GM19043 (cell line): ENCODE measurements around the gene ATAD1.
"Not testable (repeated sequence)": the region's sequence is repeated elsewhere in the genome, so short reads cannot be mapped to it uniquely, and the experiment has no call there.

ENCODE experiments used
- ATAC-seq: cut with Tn5 transposase; IDR thresholded peaks from one replicate; pipeline ENCODE4 v1.9.1; 2021; ENCODE audit warnings: low read depth; ENCODE audit not compliant: unreplicated experiment

The ATAD1 gene

GRCh38 chr10:87804939-87805569, 13.0 kb downstream of the ATAD1 start:
- ATAC-seq = no peak

DNA sequence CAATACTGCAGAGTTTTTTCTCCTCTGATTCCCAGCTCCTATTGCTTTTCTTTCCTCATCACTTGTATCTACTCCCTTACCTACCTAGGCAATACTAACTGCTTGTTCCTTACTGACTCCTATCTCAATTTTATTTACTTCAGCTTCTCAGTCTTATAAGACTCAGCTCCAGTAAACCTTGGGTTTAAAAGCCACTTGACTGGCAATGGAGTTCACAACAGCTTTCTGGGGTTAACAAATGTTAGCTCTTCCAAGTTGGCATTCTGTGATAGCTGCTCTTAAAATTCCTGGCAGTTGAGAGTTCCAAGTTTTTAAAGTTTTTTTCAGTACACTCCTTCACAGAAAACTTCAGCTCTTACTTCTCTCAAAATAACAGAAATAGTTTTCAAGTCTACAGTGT, 14.2 kb downstream of the ATAD1 start:
- ATAC-seq = no peak

DNA sequence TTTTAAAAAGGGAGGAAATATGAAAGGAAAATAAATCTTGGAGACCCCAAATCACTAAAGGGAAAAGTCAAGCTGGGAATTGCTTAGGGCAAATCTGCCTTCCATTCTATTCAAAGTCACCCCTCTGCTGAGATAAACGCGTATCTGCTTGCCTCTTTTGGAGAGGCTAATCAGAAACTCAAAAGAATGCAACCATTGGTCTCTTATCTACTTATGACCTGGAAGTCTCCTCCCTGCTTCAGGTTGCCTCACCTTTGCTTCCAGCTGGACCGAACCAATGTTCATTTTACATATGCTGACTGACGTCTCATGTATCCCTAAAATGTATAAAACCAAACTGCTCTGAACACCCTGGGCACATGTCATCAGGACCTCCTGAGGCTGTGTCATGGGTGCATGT, 14.7 kb downstream of the ATAD1 start:
- no peak for ATAC-seq

- ATAC-seq = not testable (repeated sequence)
Observed at GRCh38 chr10:87801813-87802435, 16.1 kb downstream of the ATAD1 start.

GRCh38 chr10:87799860-87800259, 18.2 kb downstream of the ATAD1 start:
- no peak for ATAC-seq

- no peak for ATAC-seq
Observed at GRCh38 chr10:87798082-87798481, 19.9 kb downstream of the ATAD1 start.

GRCh38 chr10:87794285-87794684, 23.7 kb downstream of the ATAD1 start:
- no peak for ATAC-seq

DNA sequence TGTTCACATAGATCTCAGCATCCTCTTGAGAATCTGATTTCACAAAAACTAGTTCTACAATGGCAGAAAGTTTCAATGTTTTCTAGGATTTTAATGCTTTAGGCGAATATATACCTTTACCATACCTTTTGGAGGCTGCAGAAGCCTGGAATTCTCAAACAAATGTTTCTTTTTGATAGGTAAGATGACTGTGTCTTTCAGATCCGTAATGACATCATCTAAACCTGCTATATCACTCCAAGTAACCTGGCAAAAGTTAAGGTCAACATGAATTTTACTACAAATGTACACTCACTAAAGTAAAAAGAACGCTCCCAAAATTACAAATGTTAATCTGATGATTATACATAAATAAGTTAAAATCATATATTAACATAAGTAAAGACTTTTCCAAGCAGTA, 27.8 kb downstream of the ATAD1 start:
- ATAC-seq = no peak

- ATAC-seq = no peak
Observed at GRCh38 chr10:87786421-87786820, 31.6 kb downstream of the ATAD1 start.

GRCh38 chr10:87782721-87783120, 35.3 kb downstream of the ATAD1 start:
- no peak for ATAC-seq

GRCh38 chr10:87781545-87781944, 36.5 kb downstream of the ATAD1 start:
- ATAC-seq = no peak

DNA sequence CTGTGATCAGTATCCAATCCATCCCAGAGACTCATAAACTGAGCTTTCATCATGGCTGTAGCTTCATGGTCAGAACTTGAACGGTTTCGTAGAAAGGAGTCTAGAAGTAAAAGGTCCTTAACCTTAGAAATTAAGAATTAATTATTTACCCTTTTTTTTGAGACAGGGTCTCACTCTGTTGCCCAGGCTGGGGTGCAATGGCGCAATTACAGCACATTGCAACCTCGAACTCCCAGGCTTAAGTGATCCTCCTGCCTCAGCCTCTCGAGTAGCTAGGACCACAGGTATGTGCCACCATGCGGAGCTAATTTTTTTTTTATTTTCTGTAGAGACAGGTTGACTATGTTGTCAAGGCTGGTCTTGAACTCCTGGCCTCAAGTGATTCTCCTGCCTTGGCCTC, 41.7 kb downstream of the ATAD1 start:
- no peak for ATAC-seq

DNA sequence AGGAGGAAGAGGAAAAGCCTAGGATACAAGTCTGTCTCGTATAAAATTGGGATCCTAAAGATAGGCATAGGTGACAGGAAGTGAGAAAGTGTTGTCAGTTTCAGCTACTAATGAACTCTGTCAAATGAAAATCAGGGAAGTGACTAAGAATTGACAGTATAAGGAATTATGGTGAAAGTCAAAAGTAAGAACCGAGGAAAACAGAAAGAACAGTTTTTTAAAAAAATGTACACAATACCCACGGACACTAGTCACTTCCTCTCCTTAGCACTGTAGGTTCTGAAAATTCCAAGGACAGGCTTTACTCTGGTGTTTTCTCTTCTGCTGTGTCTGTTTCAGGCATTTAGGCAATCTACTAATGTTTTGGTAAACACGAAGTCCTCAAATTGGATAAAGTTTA, 42.3 kb downstream of the ATAD1 start:
- no peak for ATAC-seq

DNA sequence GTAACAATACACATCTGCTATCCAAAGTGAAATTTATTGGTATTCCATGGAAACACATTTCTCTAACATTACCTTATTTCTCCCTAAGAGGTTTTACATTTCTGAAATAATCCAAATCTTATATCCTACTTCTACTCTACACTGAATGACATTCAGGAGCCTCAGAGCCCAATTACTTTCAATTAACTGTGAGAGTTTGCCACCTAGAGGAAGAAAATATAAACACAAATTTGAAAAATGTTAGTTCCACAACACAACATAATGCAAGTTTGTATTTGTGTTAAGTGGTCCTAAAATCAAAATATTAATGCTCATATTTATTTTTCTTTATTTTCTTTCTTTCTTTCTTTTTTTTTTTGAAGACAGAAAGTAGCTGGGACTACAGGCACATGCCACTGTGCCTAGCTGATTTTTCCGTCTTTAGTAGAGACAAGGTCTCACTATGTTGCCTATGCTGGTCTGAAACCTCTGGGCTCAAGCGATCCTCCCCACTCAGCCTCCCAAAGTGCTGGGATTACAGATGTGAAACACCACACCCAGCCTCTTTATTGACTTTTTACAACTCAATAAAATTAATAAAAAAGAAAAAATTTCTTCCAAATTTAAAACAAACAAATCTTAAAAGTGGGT, 46.0 kb downstream of the ATAD1 start:
- ATAC-seq = no peak

DNA sequence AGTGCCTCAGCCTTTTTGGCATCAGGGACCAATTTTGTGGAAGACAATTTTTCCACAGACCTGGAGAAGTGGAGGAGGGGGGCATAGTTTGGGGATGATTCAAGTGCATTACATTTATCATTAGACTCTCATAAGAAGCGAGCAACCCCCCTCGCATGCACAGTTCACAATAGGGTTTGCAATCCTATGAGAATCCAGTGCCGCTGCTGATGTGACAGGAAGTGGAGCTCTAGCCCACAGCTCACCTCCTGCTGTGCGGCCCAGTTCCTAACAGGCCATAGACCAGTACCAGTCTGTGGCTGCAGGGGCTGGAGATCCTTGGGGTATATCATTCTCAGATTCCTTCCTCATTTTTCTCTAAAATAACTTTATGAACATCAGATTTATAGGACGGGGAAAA, 50.8 kb downstream of the ATAD1 start:
- no peak for ATAC-seq

DNA sequence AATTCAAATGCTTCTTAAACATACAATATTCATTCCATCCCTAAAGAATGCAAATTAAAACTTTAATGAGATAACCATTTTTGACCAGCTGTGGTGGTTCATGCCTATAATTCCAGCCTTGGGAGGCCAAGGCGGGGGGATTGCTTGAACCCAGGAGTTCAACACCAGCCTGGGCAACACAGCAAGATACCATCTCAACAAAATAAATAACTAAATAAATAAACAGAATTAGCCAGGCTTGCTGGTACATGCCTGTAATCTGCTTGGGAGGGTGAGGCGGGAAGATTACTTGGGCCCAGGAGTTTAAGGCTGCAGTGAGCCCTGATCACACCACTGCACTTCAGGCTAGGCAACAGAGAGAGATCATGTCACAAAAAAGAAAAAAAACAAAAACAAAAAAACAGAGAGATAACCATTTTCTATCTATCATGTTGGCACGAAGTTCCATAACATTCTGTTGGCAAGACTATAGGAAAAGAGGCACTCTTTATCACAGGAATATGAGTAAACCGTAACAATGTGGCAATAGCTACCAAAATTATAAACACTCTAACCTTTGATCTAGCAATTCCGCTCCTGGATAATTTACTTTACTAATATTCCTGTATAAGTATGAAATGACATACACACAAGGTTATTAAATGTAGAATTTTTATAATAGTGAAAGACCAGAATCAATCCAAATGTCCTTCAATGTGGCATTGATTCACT, 52.2 kb downstream of the ATAD1 start:
- no peak for ATAC-seq

DNA sequence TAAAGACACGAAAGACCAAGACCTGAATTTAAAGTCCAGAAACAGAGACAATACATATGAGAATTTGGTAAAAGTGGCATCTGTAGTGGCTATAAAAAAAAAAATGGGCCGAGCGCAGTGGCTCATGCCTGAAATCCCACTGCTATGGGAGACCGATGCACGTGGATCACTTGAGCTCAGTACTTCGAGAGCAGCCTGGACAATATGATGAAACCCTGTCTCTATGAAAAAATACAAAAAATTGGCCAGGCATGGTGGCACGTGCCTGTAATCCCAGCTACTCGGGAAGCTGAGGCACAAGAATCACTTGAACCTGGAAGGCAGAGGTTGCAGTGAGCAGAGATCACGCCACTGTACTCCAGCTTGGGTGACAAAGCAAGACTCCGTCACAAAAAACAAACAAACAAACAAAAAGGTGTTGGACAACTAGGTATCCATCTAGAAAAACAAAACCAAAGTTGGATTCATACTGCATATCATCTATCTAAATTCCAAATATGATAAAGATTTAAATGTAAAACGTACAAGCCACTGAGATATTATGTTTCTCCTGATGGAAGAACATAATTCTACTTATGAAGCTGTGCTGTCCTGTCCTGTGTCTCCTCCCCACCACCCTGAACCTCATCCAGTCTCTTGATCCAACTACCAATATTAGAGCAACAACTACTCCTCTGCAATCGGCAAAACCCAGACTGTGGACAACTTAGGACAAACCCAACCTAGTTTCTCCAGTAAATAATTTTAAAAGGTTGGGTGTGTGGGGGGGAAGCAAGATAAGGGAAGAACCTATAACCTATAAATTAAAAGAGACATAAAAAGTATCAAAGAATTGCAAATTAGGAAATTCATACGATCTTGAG, 53.7 kb downstream of the ATAD1 start:
- ATAC-seq = no peak

- no peak for ATAC-seq
Observed at GRCh38 chr10:87763086-87763861, 54.8 kb downstream of the ATAD1 start.

- ATAC-seq = peak; percentile 64
Observed at GRCh38 chr10:87761892-87762291, 56.1 kb downstream of the ATAD1 start.

GRCh38 chr10:87761153-87761552, 56.9 kb downstream of the ATAD1 start:
- ATAC-seq = no peak
